NCI-H748 (cell line): ENCODE data around the gene CACNA1C.
A peak's percentile ranks its signal among the peaks of the same experiment; 100 is the strongest.

ENCODE experiments used
- DNase-seq: peaks from one replicate; lab custom pipeline; 2025; ENCODE audit not compliant: unreplicated experiment; lab: John Stamatoyannopoulos, UW

Gene CACNA1C

GRCh38 chr12:2435511-2435910, 382.7 kb downstream of the CACNA1C start:
- DNase-seq: no peak

GRCh38 chr12:2439332-2440100, 386.7 kb downstream of the CACNA1C start:
- DNase-seq: no peak

DNA sequence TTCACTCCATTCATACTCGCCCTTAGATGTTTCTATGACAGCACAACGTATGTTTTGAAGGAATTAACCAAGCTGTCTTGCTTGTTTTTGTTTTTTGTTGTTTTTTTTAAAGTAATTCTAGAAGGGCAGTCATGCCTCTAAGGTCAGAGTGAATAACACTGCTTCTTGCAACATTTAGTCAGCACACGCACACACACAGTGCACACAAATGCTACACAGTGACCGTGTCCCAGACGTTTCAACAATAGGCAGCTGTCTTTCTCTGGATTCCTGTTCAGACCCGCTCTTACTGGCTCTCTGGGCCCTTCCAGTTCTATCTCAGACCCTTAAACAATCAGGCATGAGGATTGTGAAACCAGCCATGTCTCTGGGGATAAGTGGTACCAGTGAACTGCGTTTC, 391.0 kb downstream of the CACNA1C start:
- no peak for DNase-seq

DNA sequence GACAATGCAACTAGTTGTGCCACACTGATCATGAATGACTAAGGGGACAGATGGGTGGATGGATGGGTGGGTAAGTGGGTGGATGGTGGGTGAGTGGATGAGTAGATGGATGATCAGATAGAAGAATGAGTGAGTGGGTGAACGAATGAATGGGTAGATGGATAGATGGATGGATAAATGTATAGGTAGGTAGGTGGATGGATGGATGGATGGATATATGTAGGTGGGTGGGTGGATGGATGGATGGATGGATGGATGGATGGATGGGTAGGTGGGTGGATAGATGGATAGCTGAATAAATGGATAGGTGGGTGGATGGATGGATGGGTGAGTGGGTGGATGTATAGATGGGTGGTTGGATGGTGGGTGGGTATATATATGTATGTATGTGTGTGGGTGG, 393.2 kb downstream of the CACNA1C start:
- DNase-seq: no peak

DNA sequence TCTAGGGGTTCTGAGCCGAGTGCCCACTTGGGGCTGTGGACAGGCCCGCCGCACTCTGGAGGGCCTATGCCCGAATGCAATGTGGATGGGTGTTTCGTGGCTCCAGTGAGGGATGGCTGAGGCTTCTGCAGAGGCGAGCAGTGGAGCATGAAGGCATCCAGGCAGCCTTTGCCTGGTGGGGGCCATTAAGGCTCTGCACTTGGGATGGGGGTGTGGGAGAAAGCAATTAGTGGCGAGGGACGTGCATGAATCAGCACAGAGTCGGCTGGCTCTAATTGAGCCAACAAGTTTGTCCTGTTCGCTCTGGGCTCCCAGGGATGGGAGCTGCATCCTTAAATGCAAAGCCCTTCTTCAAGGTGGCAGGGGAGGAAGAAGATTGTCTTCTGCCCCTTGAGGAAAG, 395.1 kb downstream of the CACNA1C start:
- DNase-seq: no peak

DNA sequence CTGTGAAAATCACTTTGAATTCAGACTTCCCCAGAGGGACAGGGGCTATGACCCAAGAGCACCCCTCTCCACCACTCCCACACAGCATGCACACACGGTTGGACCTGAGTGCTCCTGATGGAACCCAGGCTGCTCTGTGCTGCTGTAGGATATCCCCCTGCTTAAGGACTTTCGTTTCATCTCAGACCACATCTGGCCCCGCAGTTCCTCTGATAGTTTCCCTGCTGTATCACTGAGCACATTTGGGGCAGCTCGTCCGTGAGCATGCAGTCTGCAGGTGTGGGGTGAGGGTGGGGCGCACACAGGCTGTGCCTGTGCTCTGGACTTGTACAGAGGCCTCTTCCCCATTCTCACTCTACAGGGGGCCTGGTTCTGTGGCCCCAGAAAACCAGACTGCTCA, 396.8 kb downstream of the CACNA1C start:
- DNase-seq: no peak

GRCh38 chr12:2450553-2450952, 397.8 kb downstream of the CACNA1C start:
- no peak for DNase-seq

GRCh38 chr12:2451025-2451424, 398.2 kb downstream of the CACNA1C start:
- DNase-seq: no peak

GRCh38 chr12:2451497-2451896, 398.7 kb downstream of the CACNA1C start:
- no peak for DNase-seq

- DNase-seq: no peak
These were observed 400.4 kb downstream of the CACNA1C start for GRCh38 chr12:2453076-2453760.

GRCh38 chr12:2453761-2454090, 400.9 kb downstream of the CACNA1C start:
- DNase-seq: no peak

DNA sequence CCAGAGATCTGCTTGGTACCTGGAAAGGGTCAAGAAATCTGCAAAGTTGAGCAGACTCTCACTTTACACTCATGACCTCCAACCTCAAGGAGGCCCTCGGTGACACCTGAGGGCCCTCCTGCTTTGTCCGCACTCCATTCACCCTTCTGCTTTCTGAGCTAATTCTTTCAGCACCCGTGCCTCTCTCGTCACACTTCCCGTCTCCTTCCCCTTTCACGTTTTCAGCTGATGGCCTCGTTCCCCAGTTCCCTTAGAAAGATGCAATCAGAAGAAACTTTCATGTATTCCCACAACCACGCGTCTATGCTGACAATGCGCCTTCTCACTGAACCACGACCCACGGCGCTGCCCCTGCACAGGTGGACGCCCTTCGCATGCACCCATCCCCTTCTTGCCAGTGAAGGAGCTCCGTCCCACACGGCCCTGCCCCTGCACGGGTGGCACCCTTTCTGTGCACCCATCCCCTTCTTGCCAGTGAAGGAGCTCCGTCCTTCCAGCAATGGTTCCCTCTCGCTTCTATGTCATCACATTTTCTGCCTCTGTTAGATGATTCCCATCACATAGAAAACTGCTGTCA, 401.9 kb downstream of the CACNA1C start:
- DNase-seq: no peak

DNA sequence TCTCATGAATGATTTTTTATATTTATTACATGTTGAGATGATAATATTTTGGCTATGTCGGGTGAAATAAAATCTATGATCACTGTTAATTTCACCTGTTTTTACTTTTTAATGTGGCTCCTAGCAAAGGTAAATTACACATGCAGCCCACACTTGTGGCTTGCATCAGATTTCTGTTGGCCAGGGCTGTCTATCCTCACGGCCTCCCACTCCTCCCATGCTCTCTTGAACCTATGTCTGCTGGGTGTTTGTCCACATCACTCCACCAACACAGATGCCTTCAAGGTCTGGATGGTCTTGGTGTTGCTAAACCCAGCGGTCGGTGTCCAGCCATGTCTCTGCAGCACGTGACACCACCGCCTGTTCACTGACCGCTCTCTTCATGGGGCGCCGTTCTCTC, 402.6 kb downstream of the CACNA1C start:
- no peak for DNase-seq

GRCh38 chr12:2456122-2456812, 403.5 kb downstream of the CACNA1C start:
- no peak for DNase-seq

GRCh38 chr12:2456813-2457186, 404.0 kb downstream of the CACNA1C start:
- peak; percentile 86 for DNase-seq

DNA sequence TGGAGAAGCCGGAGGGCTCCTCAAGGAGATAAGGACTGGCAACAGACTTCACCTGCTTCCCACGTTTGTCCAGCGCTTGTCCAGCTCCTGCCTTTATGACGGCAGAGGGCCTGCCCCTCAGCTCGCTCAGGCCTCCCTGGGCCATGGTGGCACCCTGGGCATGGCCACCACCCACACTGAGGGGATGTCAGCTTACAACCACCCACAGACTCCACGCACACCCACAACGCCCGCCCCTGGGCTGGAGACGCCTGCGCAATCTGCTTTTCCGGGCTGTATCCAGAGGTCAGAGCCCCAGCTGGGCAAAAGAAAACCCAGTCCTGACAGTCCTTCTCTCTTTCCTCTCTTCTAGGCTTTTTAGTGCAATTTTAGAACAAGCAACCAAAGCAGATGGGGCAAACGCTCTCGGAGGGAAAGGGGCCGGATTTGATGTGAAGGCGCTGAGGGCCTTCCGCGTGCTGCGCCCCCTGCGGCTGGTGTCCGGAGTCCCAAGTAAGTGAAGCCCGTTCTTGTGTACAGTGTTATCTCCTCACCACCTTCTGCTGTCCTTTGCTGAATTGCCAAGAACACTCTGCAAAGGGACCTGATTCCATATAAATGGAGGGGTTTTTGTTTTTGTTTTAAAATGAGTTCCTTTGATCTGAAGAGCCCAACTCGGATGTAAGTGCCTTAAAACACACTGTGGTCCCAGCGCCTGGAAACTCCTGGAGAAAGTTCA, 404.6 kb downstream of the CACNA1C start:
- no peak for DNase-seq

GRCh38 chr12:2457933-2458414, 405.2 kb downstream of the CACNA1C start:
- no peak for DNase-seq

DNA sequence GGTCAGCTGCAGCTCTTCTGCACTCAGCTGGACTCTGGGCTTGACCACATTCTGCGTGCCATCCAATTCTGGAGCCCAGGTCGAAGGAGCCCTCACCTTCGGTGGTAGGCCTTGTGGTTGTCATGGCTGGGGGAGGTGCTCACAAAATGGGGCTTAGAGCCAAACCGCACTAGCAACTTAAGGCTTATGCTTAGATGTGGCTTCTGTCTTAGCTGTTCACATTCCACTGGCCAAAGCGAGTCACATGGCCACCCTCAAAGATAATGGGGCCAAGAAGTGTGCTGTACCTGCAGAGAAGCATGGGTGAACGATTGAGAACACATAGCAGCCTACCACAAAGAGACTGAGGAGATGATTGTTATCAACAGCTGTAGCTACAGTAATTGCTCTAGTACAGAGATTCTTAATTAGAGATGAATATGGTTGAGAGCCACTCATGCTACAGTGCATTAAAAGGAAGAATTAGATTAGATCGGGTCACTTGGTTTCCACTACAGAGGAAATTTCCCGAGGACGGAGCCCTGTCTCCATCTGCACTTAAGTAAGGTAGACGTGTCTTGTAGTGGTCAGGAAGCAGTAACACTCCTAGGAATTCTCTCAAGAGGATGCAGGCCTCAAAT, 407.4 kb downstream of the CACNA1C start:
- DNase-seq: no peak

DNA sequence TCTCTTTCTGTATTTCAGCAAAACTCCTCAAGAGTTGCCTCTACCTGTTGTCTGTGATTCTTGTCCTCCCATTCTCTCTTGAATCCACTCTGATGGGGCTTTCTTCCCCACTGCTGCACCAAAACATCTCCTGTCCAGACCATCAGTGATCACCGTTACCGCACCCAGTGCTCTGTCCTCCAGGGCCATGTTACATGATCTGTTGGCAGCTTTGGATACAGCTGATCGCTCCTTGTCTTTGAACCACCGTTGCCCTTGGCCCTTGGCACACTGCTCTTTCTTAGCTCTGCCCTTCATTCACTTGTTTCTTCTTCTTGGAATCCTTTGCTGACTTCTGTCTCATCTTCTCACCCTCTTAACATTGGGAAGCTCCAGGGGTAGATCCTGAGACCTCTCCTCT, 408.3 kb downstream of the CACNA1C start:
- DNase-seq: no peak

DNA sequence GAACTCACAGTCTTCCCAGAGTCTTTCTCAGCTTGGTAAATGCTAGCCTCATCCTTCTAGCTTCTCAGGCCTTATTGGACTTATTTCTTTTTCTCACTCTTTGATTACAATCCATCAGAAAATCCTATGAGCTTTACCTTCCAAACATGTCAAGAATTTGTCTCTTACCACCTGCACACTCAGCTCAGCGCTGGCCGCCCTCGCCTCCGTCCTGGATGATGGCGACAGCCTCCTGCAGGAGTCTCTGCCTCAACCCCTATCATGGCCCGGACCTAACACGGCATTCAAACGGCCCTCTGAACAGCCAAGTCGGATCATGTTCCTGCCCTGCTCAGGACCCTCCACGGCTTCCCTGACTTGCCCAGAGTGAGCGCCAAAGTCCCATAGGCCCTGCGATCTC, 408.9 kb downstream of the CACNA1C start:
- DNase-seq: no peak

DNA sequence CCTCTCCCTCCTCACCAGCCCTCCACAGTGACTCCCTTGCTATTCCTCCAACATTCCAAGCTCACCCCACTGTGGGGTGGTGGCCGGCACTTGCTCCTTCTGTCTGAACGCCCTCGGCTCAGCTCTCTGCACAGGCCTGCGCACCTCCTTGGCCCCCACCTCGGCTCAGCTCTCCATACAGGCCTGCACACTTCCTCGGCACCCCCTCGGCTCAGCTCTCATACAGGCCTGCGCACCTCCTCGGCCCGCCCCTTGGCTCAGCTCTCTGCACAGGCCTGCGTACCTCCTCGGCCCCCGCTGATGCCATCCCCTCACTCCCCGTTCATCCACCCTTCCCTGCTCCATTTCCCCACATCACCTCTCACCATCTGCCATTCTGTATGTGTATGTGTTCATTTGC, 409.3 kb downstream of the CACNA1C start:
- no peak for DNase-seq
